ENCODE data around the gene CADM2. TPM values are rescaled to one million over a fixed set of nuclear protein-coding genes. Genes with fewer than 3 reads are reported as not detected.

CADM2 gene
- total and polyA plus RNA-seq, 2 experiments from 2014 or later: 13.3 to 47.5 TPM

DNA sequence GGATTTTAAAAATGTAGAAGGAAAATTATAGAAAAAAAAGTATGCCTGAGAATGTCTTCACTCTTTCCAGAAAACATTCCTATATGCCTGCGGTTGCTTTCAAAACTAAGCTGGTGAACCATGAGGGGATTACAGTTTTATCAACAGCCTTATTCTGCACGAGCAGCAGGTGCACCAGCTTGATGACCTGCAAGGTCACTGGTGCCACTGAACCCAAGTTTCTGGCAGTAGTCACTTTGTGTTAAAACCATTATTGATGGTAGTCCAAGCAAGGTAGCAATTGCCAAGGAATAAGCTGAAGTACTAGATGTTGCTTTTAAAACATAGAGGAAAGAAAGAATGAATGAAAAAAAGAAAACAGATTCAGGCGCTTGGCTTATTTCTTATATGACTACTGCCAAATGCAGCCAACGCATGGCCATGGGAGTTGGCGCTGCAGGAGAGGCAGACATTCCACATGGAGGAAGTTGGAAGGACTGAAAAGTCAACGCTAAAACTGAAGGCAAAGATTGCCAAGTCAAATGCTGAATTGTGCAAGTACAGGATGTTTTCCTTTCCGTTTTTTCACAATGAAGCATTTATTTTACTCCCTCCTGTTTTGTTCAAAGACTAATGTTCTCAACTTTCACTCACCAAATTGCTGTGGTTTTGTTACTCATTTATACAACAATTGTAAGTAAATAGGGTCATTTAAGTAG lies 601.4 kb downstream of the CADM2 start:
- H3K36me3 ChIP-seq (ENCODE audit: insufficient read depth): no peaks in the 10 kb centered on the region
- Mint-ChIP-seq H3K4me1 (peaks cover 6% of the 10 kb centered on the region; the same call in 2 of the 3 replicates), H3K36me3 (ENCODE audit: low read depth) (no peaks in the 10 kb centered on the region), H3K9me3 (no peaks in the 10 kb centered on the region), H3K27me3 (ENCODE audit: insufficient read depth, low read depth, poor library complexity) (no peaks in the 10 kb centered on the region), H3K4me3 (no peak overlapping the region), H3K27ac (no peak overlapping the region)
- H3F3A ChIP-seq (replicated peaks; ENCODE audit: low read depth): no peaks in the 10 kb centered on the region
- H3K4me3 ChIP-seq: no peak overlapping the region
- DNase-seq (ENCODE audit: low spot score) (no peak), ATAC-seq (no peak)
- H2AFZ ChIP-seq: no peak overlapping the region
- no peaks in the 10 kb centered on the region for H4K20me1 ChIP-seq (replicated peaks; ENCODE audit: insufficient read depth)
- no peaks in the 10 kb centered on the region for H3K9me2 ChIP-seq (ENCODE audit: insufficient read depth)
- TF ChIP-seq, protein P1, sequence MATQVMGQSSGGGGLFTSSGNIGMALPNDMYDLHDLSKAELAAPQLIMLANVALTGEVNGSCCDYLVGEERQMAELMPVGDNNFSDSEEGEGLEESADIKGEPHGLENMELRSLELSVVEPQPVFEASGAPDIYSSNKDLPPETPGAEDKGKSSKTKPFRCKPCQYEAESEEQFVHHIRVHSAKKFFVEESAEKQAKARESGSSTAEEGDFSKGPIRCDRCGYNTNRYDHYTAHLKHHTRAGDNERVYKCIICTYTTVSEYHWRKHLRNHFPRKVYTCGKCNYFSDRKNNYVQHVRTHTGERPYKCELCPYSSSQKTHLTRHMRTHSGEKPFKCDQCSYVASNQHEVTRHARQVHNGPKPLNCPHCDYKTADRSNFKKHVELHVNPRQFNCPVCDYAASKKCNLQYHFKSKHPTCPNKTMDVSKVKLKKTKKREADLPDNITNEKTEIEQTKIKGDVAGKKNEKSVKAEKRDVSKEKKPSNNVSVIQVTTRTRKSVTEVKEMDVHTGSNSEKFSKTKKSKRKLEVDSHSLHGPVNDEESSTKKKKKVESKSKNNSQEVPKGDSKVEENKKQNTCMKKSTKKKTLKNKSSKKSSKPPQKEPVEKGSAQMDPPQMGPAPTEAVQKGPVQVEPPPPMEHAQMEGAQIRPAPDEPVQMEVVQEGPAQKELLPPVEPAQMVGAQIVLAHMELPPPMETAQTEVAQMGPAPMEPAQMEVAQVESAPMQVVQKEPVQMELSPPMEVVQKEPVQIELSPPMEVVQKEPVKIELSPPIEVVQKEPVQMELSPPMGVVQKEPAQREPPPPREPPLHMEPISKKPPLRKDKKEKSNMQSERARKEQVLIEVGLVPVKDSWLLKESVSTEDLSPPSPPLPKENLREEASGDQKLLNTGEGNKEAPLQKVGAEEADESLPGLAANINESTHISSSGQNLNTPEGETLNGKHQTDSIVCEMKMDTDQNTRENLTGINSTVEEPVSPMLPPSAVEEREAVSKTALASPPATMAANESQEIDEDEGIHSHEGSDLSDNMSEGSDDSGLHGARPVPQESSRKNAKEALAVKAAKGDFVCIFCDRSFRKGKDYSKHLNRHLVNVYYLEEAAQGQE (IDR thresholded peaks at IDR 0.05; ENCODE audit: unreplicated experiment): no peak
- TF ChIP-seq, protein P2, sequence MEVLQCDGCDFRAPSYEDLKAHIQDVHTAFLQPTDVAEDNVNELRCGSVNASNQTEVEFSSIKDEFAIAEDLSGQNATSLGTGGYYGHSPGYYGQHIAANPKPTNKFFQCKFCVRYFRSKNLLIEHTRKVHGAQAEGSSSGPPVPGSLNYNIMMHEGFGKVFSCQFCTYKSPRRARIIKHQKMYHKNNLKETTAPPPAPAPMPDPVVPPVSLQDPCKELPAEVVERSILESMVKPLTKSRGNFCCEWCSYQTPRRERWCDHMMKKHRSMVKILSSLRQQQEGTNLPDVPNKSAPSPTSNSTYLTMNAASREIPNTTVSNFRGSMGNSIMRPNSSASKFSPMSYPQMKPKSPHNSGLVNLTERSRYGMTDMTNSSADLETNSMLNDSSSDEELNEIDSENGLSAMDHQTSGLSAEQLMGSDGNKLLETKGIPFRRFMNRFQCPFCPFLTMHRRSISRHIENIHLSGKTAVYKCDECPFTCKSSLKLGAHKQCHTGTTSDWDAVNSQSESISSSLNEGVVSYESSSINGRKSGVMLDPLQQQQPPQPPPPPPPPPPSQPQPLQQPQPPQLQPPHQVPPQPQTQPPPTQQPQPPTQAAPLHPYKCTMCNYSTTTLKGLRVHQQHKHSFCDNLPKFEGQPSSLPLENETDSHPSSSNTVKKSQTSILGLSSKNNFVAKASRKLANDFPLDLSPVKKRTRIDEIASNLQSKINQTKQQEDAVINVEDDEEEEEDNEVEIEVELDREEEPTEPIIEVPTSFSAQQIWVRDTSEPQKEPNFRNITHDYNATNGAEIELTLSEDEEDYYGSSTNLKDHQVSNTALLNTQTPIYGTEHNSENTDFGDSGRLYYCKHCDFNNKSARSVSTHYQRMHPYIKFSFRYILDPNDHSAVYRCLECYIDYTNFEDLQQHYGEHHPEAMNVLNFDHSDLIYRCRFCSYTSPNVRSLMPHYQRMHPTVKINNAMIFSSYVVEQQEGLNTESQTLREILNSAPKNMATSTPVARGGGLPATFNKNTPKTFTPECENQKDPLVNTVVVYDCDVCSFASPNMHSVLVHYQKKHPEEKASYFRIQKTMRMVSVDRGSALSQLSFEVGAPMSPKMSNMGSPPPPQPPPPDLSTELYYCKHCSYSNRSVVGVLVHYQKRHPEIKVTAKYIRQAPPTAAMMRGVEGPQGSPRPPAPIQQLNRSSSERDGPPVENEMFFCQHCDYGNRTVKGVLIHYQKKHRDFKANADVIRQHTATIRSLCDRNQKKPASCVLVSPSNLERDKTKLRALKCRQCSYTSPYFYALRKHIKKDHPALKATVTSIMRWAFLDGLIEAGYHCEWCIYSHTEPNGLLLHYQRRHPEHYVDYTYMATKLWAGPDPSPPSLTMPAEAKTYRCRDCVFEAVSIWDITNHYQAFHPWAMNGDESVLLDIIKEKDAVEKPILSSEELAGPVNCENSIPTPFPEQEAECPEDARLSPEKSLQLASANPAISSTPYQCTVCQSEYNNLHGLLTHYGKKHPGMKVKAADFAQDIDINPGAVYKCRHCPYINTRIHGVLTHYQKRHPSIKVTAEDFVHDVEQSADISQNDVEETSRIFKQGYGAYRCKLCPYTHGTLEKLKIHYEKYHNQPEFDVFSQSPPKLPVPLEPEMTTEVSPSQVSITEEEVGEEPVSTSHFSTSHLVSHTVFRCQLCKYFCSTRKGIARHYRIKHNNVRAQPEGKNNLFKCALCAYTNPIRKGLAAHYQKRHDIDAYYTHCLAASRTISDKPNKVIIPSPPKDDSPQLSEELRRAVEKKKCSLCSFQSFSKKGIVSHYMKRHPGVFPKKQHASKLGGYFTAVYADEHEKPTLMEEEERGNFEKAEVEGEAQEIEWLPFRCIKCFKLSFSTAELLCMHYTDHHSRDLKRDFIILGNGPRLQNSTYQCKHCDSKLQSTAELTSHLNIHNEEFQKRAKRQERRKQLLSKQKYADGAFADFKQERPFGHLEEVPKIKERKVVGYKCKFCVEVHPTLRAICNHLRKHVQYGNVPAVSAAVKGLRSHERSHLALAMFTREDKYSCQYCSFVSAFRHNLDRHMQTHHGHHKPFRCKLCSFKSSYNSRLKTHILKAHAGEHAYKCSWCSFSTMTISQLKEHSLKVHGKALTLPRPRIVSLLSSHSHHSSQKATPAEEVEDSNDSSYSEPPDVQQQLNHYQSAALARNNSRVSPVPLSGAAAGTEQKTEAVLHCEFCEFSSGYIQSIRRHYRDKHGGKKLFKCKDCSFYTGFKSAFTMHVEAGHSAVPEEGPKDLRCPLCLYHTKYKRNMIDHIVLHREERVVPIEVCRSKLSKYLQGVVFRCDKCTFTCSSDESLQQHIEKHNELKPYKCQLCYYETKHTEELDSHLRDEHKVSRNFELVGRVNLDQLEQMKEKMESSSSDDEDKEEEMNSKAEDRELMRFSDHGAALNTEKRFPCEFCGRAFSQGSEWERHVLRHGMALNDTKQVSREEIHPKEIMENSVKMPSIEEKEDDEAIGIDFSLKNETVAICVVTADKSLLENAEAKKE (CRISPR knock-in tag; IDR thresholded peaks at IDR 0.05): no peak
- TF ChIP-seq EZH2 (IDR thresholded peaks at IDR 0.05; ENCODE audit: low read depth, unreplicated experiment) (no peak), ZNF331 (CRISPR knock-in tag; IDR thresholded peaks at IDR 0.05; ENCODE audit: low read depth) (no peak), CREB1 (CRISPR knock-in tag; IDR thresholded peaks at IDR 0.05; ENCODE audit: low read depth) (no peak), NANOG (IDR thresholded peaks at IDR 0.05; ENCODE audit: borderline replicate concordance) (no peak), STAT1 (IDR thresholded peaks at IDR 0.05; ENCODE audit: unreplicated experiment) (no peak), JUNB (IDR thresholded peaks at IDR 0.05; ENCODE audit: unreplicated experiment) (no peak), ZNF114 (CRISPR knock-in tag; IDR thresholded peaks at IDR 0.05) (no peak), EZH2phosphoT487 (IDR thresholded peaks at IDR 0.05; ENCODE audit: unreplicated experiment) (no peak), POLR2AphosphoS5 (IDR thresholded peaks at IDR 0.05; ENCODE audit: low read depth) (no peak)
- TF ChIP-seq, protein P3, sequence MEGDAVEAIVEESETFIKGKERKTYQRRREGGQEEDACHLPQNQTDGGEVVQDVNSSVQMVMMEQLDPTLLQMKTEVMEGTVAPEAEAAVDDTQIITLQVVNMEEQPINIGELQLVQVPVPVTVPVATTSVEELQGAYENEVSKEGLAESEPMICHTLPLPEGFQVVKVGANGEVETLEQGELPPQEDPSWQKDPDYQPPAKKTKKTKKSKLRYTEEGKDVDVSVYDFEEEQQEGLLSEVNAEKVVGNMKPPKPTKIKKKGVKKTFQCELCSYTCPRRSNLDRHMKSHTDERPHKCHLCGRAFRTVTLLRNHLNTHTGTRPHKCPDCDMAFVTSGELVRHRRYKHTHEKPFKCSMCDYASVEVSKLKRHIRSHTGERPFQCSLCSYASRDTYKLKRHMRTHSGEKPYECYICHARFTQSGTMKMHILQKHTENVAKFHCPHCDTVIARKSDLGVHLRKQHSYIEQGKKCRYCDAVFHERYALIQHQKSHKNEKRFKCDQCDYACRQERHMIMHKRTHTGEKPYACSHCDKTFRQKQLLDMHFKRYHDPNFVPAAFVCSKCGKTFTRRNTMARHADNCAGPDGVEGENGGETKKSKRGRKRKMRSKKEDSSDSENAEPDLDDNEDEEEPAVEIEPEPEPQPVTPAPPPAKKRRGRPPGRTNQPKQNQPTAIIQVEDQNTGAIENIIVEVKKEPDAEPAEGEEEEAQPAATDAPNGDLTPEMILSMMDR (conservative IDR thresholded peaks at IDR 0.05; ENCODE audit: low read depth in 2 of 2): no peak
- TF ChIP-seq, protein P4, sequence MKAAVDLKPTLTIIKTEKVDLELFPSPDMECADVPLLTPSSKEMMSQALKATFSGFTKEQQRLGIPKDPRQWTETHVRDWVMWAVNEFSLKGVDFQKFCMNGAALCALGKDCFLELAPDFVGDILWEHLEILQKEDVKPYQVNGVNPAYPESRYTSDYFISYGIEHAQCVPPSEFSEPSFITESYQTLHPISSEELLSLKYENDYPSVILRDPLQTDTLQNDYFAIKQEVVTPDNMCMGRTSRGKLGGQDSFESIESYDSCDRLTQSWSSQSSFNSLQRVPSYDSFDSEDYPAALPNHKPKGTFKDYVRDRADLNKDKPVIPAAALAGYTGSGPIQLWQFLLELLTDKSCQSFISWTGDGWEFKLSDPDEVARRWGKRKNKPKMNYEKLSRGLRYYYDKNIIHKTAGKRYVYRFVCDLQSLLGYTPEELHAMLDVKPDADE (IDR thresholded peaks at IDR 0.05): no peak
- H3K4me1 ChIP-seq (ENCODE audit: insufficient read depth): no peaks in the 10 kb centered on the region
- H3K27me3 ChIP-seq (ENCODE audit: insufficient read depth): no peaks in the 10 kb centered on the region
- H3K79me2 ChIP-seq (replicated peaks; ENCODE audit: insufficient read depth): no peaks in the 10 kb centered on the region
- no peak overlapping the region for H3K4me2 ChIP-seq
- no peak overlapping the region for H3K27ac ChIP-seq (ENCODE audit: low read depth)
